Measurements from ENCODE around the gene ARHGEF16. TPM values are rescaled to one million over a fixed set of nuclear protein-coding genes. Genes with fewer than 3 reads are reported as not detected.

ARHGEF16 gene
- total RNA-seq, 1 experiment from 2014 or later: 11.2 TPM

- CTCF ChIA-PET: no interaction called here
- H3K36me3 ChIP-seq (ENCODE audit: insufficient read depth, low read length, poor library complexity, severe bottlenecking): no peaks in the 10 kb centered on the region
- TF ChIP-seq EZH2 (IDR thresholded peaks at IDR 0.05; ENCODE audit: borderline replicate concordance, low read depth, low read length, poor library complexity, severe bottlenecking): no peak
- no peak for TF ChIP-seq CTCF (conservative IDR thresholded peaks at IDR 0.05; ENCODE audit: low read depth, low read length)
- H3K27ac ChIP-seq (ENCODE audit: low read depth, low read length, poor library complexity, severe bottlenecking): no peak overlapping the region
- peaks cover 3% of the 10 kb centered on the region for H3K4me1 ChIP-seq (ENCODE audit: insufficient read depth, low read length, poor library complexity, severe bottlenecking)
- no peak overlapping the region for H3K4me3 ChIP-seq (ENCODE audit: low read depth, low read length, poor library complexity, severe bottlenecking)
- H3K9me3 ChIP-seq (ENCODE audit: low read depth, low read length, poor library complexity, severe bottlenecking): no peaks in the 10 kb centered on the region
- H3K27me3 ChIP-seq (replicated peaks; ENCODE audit: insufficient read depth, low read depth, low read length, poor library complexity): no peaks in the 10 kb centered on the region
- POLR2A ChIA-PET (ENCODE audit: low non-redundant PET): no interaction called here
- DNase-seq (ENCODE audit: low spot score): no peak
- no TSS peak for BruUV-seq (replicated peaks)
- intact Hi-C loops (cut with micrococcal nuclease; ENCODE audit: unreplicated experiment): no loop called here
These were observed 5.6 kb downstream of the ARHGEF16 start for GRCh38 chr1:3459940-3460671.

GRCh38 chr1:3460672-3461131, 6.2 kb downstream of the ARHGEF16 start:
- no peak for TF ChIP-seq CTCF (conservative IDR thresholded peaks at IDR 0.05; ENCODE audit: low read depth, low read length)
- no peak for TF ChIP-seq EZH2 (IDR thresholded peaks at IDR 0.05; ENCODE audit: borderline replicate concordance, low read depth, low read length, poor library complexity, severe bottlenecking)
- no peak overlapping the region for H3K27ac ChIP-seq (ENCODE audit: low read depth, low read length, poor library complexity, severe bottlenecking)
- no peaks in the 10 kb centered on the region for H3K9me3 ChIP-seq (ENCODE audit: low read depth, low read length, poor library complexity, severe bottlenecking)
- BruUV-seq (replicated peaks): no TSS peak
- ChIA-PET POLR2A (ENCODE audit: low non-redundant PET) (no interaction called here), CTCF (no interaction called here)
- H3K4me3 ChIP-seq (ENCODE audit: low read depth, low read length, poor library complexity, severe bottlenecking): no peak overlapping the region
- H3K27me3 ChIP-seq (replicated peaks; ENCODE audit: insufficient read depth, low read depth, low read length, poor library complexity): no peaks in the 10 kb centered on the region
- no peaks in the 10 kb centered on the region for H3K36me3 ChIP-seq (ENCODE audit: insufficient read depth, low read length, poor library complexity, severe bottlenecking)
- no peaks in the 10 kb centered on the region for H3K4me1 ChIP-seq (ENCODE audit: insufficient read depth, low read length, poor library complexity, severe bottlenecking)
- DNase-seq (ENCODE audit: low spot score): no peak
- intact Hi-C loops (cut with micrococcal nuclease; ENCODE audit: unreplicated experiment): no loop called here

GRCh38 chr1:3461238-3461933, 6.9 kb downstream of the ARHGEF16 start:
- no peak overlapping the region for H3K27ac ChIP-seq (ENCODE audit: low read depth, low read length, poor library complexity, severe bottlenecking)
- no peaks in the 10 kb centered on the region for H3K9me3 ChIP-seq (ENCODE audit: low read depth, low read length, poor library complexity, severe bottlenecking)
- H3K4me1 ChIP-seq (ENCODE audit: insufficient read depth, low read length, poor library complexity, severe bottlenecking): no peaks in the 10 kb centered on the region
- no TSS peak for BruUV-seq (replicated peaks)
- POLR2A ChIA-PET (ENCODE audit: low non-redundant PET): no interaction called here
- no peak overlapping the region for H3K4me3 ChIP-seq (ENCODE audit: low read depth, low read length, poor library complexity, severe bottlenecking)
- intact Hi-C loops (cut with micrococcal nuclease; ENCODE audit: unreplicated experiment): no loop called here
- CTCF ChIA-PET: no interaction called here
- no peak for TF ChIP-seq EZH2 (IDR thresholded peaks at IDR 0.05; ENCODE audit: borderline replicate concordance, low read depth, low read length, poor library complexity, severe bottlenecking)
- no peak for TF ChIP-seq CTCF (conservative IDR thresholded peaks at IDR 0.05; ENCODE audit: low read depth, low read length)
- no peak for DNase-seq (ENCODE audit: low spot score)
- no peaks in the 10 kb centered on the region for H3K36me3 ChIP-seq (ENCODE audit: insufficient read depth, low read length, poor library complexity, severe bottlenecking)
- H3K27me3 ChIP-seq (replicated peaks; ENCODE audit: insufficient read depth, low read depth, low read length, poor library complexity): no peaks in the 10 kb centered on the region
